GM18873 (cell line): ENCODE data around the gene STARD3NL.
A peak's percentile ranks its signal among the peaks of the same experiment; 100 is the strongest.
"Not testable (repeated sequence)": the region's sequence is repeated elsewhere in the genome, so short reads cannot be mapped to it uniquely, and the experiment has no call there.

Experiments
- ATAC-seq: cut with Tn5 transposase; IDR thresholded peaks from one replicate; pipeline ENCODE4 v1.9.1; 2021; ENCODE audit warnings: mild to moderate bottlenecking, moderate library complexity, moderate number of reproducible peaks; ENCODE audit not compliant: unreplicated experiment, low FRiP score

Gene STARD3NL, protein sequence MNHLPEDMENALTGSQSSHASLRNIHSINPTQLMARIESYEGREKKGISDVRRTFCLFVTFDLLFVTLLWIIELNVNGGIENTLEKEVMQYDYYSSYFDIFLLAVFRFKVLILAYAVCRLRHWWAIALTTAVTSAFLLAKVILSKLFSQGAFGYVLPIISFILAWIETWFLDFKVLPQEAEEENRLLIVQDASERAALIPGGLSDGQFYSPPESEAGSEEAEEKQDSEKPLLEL

DNA sequence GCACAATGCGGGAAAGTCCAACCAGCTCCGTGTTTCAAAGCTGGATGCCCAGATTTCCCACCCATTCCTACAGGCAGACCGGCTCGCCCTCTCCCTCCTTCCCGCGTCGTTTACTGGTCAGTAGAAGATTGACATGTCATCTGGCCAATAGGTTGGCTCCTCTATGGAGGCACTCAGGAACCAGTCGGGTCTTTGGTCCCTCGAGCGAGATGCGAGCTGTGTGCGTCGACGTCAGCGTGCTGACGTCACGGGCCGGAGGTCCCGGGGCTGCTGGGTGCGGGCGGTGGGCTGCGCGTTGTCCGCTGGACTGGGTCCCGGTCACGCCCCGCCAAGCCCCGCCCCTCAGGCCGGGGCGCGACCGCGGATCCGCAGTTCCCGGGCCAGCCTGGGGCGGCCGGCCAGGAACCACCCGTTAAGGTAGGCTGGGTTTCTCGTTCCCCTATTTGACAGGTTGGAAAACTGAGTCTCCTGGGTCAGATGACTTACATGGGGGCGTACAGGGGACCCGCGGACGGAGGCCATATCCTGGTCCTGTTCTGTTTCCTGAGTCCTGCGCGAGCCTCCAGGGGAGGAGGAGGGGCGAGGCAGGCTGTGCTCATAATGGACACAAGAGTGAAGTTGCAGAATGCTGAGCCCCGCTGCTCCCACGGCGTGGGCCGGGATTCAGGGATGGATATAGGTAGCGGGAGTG lies at the start of gene STARD3NL:
Gene STARD3NL (plus strand): TSS at position 242 of the 691 bp plus-strand sequence. CDS start 29,260 bp downstream, outside the sequence.
- peak; percentile 99 for ATAC-seq

DNA sequence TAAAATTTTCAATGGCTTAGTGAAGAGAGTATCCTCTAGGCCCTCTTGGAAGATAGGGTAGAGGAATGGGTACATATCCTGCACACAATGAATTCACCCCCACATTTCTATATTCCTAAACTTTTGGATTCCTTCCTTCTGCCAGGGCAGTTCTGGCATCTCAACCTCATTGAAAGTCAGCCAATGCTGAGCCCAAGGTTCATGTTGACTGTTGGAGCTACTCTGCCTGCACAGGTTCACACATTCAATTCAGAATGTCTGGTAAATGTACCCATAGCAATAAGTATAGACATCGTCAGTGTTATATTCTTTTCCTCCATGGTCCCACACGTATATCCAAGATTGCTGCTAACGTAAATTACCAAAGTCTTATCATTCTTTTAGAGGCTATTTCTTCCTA lies 48.9 kb upstream of the STARD3NL start:
- no peak for ATAC-seq

DNA sequence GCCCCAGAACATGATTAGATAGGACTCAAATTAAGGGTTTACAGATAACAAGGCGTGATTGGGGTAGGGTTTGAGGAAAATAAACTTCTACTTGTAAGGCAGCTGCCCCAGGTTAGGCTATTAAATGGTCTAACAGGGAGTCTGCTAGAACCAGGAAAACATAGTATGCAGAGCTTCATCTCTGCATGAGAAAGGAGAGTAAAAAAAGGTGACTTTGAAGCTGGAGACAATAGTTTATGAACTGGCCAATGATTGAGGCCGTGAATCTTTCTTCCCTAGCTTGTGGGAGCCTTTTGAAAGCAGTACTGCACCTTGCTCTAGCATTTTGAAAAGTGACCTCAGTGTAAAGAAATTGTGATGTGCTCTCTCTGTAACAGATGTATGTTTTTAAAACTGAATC lies 48.5 kb upstream of the STARD3NL start:
- no peak for ATAC-seq

DNA sequence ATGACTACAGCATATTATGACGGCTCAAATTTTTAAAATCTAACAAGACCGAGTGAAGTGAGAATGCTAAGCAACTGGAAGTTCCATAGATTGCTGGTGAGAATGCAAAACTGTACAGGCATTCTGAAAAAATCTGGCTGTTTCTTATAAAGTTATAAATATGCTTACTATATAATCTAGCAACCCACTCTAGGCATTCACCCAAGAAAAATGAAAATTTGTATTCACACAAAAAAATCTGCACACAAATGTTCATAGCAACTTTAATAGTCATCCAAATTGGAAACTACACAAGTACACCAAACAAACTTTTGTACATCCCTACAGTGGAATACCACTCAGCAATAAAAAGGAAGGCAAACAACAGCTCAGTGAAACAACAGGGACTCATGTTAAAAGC lies 39.9 kb upstream of the STARD3NL start:
- no peak for ATAC-seq

DNA sequence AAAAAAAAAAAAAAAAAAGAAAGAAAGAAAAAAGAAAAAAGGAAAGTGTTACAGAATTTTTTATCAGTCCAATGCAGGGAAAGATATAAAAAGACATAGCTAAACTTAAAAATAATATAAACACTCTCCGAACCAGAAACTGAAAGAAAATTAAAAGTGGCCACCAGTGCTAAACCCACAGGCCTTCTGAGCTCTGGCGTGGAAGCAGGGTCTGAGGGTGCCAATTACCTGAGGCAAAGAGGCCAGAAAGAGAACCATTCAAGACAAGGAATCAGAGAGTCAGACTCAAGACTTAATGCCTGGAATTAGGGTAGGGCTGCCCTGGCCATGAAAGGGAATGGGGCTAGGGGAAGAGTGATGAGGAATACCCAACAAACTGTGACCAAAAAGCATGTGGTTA lies 36.9 kb upstream of the STARD3NL start:
- no peak for ATAC-seq

DNA sequence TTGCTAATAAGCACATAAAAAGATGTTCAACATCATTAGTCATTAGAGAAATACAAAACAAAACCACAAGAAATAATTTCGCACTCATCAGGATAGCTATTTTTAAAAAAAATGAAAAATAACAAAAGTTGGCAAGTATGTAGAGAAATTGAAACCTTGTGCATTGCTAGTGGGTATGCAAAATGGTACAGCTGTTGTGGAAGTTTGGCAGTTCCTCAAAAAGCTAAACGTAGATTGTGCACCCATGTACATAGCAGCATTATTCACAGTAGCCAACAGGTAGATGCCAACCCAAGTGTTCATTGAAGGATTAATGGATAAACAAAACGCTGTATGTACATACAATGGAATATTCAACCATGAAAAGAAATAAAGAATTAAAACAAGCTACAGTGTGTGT lies 35.3 kb upstream of the STARD3NL start:
- peak; percentile 61 for ATAC-seq

DNA sequence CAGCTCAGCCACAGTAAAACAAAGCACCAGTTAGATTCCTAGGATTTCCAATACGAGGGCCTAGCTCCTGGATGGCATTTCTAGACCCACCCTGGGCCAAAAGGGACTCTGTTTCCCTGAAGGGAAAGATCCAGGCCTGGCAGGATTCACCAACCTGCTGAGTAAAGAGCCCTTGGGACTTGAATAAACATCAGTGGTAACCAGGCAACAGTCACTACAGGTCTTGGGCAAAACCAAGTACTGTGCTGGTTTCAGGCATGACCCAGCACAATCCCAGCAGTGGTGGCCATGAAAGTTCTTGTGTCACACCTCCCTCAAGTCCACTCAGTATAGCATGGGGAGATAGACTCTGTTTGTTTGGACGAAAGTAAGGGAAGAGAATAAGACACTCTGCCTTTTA lies 31.0 kb upstream of the STARD3NL start:
- no peak for ATAC-seq

DNA sequence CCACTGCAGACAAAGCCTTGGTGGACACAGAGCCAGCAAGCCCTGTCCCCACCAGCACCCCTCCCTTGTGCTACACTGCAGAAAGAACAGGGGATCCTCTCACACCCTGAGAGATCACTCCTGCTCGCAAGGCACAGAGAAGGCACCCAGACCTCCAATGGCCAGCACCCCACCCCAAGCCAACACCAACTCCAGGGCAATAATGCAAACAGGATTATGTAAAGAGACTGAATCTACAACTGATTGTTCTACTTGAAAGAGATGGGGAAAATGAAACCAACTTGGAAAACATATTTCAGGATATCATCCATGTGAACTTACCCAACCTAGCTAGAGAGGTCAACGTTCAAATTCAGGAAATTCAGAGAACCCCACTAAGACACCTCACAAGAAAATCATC lies 26.5 kb upstream of the STARD3NL start:
- ATAC-seq, result no peak

DNA sequence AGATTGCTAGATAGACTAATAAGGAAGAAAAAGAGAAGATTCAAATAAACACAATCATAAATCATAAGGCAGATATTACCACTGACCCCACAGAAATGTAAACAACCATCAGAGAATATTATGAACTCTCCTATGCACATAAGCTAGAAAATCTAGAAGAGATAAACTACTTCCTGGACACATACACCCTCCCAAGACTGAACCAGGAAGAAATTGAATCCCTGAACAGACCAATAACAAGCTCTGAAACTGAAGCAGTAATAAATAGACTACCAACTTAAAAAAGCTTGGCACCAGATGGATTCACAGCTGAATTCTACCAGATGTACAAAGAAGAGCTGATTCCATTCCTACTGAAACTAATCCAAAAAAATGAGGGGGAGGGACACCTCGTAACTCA lies 24.5 kb upstream of the STARD3NL start:
- ATAC-seq, result no peak

DNA sequence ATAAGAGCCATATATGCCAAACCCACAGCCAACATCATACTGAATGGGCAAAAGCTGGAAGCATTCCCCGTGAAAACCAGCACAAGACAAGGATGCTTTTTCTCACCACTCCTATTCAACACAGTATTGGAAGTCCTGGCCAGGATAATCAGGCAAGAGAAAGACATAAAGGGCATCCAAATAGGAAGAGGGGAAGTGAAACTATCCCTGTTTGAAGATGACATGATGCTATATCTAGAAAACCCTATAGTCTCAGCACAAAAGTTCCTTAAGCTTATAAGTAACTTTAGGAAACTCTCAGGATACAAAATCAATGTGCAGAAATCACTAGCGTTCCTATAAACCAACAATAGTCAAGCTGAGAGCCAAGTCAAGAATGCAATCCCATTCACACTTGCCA lies 23.8 kb upstream of the STARD3NL start:
- no peak for ATAC-seq

DNA sequence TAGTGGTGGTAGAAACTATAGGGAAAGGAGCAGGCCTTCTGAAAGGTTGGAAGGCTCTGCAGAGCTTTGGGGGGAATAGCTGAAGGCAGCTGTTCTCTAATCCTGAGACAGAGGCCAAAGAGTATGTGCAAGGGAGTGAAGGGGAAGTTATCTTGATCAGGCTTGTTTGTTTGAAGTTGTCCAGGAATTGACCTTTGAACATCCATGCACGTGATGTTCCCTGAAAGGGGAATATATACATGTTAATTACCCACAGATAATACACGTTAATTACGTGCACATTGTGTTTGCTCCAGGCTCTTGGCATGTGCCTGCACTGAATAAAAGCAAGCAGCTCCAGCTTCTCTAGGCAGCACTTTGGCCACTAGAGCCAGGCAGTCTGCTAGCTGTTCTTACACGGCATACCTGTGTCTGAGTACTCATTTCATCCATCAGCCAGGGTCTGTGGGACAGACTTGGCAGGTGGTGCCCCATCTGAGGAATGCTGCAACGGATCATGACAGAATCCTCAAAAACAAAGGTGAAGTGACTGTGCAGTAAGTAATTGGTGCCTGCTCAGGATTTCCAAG lies 18.0 kb upstream of the STARD3NL start:
- no peak for ATAC-seq

DNA sequence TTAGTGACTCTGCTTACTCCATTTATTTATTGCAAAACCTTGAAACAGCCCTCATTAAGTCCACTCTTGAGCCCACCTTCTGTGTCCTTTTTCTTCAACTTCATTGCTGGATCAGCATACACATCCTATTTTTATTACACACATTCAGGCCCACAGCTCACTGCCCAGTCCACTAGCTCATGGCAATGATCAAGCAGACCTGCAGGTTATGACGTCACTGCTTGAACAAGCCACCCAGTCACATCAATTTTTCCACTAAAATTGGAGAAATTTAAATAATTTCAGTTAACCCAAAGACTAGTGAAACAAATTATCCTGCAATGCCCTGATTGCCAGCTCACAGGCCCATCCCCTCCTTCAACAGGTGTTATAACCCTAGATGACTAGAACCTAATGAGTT lies 16.0 kb upstream of the STARD3NL start:
- no peak for ATAC-seq

DNA sequence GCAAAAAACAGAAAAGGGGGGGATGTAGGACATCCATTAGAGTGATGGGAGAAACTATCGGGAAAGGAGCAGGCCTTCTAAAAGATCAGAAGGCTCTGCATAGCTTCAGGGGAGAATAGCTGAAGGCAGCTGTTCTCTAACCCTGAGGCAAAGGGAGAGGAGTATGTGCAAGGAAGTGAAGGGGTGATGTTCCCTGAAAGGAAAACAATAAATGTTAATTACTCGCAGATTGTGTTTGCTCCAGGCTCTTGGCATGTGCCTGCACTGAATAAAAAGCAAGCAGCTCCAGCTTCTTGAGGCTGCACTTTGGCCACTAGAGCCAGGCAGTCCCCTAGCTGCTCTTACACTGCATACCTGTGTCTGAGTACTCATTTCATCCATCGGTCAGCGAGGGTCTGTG lies 14.4 kb upstream of the STARD3NL start:
- ATAC-seq, result no peak

DNA sequence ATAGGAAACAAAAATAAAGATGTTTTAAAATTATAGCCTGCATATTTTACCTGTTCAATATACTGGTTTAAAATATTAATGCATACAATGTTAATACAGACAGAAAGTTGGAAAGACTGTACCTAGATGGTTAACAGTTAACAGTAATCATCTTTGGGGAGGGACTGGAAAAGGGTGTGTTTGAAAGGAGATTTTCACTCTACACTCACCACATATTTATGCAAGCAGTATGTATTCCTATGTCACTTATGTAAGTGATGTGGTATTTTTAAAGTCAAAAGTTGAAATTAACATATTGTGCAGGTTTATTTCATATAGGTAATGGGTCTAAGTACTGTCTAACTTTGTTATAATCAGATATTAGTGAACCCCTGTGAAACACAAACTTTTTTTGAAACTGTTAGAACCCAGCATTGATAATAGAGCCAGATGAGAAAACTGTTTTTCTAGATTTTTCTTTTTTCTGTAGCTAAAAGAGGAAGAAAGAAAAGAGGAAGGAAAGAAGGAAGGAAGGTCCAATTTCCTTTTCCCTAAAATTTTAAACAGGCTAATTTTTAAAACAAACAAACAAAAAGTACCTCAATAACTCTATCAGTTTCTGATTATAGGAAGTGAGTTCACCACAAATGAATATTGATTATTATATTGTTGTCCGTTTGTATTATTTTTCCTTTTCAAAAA lies 9.0 kb upstream of the STARD3NL start:
- ATAC-seq, result no peak

DNA sequence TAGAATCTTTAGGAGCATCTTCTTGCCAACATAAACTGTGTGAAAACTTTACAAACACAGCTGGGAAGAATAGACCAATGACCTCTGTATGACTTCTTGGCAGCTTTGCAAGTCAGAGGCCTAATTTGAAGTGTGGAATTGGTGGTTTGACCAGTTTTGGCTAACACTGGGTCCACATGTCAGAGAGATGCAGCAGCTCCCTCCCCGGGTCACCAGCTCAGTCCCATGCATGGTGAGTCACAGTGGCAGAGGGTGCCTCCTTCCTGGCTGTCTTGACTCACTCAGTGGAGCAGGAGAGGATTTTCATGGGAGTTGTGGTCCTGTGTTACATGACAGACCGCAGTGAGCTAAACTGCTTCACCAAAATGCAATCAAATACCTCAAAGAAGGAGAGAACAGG lies 8.2 kb upstream of the STARD3NL start:
- no peak for ATAC-seq

DNA sequence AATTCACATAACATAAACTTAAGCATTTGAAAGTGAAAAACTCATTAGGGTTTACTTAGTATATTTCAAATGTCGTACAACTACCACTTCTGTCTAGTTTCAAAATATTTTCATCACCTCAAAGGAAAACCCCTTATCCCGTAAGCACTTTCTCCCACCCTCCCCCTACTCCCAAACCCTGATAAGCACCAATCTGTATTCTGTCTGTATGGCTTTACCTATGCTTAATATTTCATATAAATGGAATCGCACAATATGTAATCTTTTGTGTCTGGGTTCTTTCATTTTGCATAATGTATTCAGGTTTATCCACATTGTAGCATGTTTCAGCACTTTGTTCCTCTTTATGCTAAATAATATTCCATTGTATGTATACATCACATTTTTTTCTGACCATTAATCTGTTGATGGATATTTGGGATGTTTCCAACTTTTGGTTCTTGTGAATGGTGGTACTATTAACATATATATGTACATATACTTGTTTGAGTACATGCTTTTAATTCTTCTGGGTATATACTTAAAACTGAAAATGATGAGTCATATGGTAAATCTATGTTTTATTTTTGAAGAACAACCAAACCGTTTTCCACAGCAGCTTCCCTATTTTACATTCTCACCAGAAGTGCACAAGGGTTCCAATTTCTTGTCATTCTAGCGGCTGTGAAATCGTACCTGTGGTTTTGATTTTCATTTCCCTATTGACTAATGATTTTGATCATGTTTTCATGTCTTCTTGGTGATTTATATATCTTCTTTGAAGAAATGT lies 6.2 kb upstream of the STARD3NL start:
- peak; percentile 71 for ATAC-seq

DNA sequence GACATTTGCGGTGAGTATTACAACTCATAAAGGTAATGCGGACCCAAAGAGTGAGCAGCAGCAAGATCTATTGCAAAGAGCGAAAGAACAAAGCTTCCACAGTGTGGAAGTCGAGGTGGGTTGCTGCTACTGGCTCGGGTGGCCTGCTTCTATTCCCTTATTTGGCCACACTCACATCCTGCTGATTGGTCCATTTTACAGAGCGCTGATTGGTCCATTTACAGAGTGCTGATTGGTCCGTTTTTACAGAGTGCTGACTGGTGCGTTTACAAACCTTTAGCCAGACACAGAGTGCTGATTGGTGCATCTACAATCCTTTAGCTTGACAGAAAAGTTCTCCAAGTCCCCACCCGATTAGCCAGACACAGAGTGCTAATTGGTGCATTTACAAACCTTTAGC lies 2.5 kb upstream of the STARD3NL start:
- ATAC-seq, result not testable (repeated sequence)

DNA sequence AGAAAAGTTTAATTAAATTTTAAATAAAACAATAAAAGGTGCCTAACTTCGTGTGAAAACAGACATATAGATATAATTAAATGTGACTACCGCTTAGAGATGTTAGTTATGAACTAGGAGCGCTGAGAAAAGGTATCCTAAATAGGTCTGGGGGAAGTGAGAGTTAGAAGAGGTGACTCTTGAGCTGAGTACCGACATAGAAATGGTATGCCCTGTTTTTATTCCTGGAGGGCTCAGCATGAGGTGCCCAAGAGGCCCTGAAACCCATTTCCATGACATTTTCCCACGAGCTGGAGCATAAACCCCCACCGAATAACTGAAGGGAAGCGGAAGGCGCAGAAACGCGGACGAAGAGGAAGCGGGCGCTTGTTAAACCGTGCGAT lies 433 bp upstream of the STARD3NL start:
- ATAC-seq, result no peak

DNA sequence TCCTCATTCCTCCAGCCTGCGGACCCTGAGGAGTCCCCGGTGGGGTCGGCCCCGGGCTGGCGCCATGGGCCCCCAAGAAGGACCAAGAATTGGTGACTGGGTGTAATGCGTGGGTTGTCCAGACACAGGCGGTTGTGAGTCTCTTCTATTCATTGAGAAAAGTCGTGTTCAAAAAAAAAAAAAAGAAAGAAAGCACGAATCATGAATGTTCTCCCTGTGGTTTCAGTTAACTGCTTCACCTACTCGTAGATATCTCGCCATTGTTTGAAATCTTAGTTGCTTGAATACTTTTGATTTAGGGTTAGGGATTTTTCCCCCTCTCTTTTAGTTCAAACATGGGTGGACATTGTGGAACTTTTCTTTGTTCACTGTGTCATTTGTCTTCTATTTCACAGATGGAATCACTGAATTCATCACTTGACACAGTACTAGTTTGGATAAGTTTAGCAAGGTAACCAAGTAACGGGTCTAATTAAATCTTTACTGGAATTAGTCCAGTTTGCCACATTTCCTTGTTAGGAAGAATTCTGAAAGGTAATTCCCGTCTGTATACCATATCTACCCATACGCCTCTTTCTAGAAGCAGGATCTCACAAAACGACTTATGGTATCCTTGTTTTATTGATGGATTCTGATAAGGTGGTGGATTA lies 775 bp downstream of the STARD3NL start:
- ATAC-seq, result peak; percentile 17

DNA sequence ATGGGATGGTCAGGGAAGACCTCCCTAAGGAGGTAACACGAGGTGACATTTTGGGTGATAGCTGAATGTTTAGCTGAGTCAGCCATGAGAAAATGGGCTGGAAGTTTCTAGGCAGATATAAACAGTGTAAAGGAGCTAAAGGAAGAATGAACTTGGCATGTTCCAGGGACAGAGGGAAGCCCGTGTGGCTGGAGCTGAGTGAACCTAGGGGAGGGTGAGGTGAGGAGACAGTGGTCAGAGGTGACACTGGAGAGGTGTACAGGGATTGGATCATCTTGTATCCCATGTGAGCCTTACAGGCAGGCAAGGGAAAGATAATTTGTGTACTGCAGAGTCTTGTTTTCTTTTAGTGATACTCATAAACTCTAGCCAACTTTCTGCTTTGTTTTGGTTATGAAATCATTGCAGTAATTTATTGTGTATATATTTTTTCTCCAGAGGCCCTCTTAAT lies 1.8 kb downstream of the STARD3NL start:
- ATAC-seq, result no peak
